ENCODE results near the gene ZNF431. TPM values are rescaled to one million over a fixed set of nuclear protein-coding genes. Genes with fewer than 3 reads are reported as not detected.

ZNF431 gene
- total RNA-seq, 1 experiment from 2014 or later, result 9.2 TPM

DNA sequence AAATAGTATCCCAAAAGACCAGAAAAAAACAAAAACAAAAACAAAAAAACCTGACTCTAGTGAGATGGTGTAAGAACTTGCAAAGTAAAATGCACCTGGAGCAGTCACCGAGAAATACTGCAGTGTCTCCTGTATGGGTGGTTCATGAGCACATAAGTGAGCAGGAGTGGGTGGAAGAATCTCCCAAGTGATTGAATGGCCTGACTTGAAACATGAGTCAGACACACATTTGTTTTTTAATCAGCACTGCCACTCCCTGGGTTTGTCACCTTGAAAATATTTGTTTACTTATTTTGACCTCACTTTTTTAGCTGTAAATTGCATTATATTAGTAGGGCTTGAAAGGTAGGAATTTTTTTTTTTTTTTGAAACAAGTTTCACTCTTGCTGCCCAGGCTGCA, 2.0 kb downstream of the ZNF431 start:
- no peak for DNase-seq
- intact Hi-C loops (cut with micrococcal nuclease), result no loop called here
- H3K9ac ChIP-seq (ENCODE audit: low read length), result no peak overlapping the region
- H3K9me3 ChIP-seq (ENCODE audit: low read length), result peaks cover 17% of the 10 kb centered on the region
- no peaks in the 10 kb centered on the region for H4K20me1 ChIP-seq (ENCODE audit: low read length)
- no peak overlapping the region for H3K4me2 ChIP-seq (ENCODE audit: low read length)
- TF ChIP-seq CTCF (conservative IDR thresholded peaks at IDR 0.05; ENCODE audit: low read depth, low read length) (no peak), EZH2 (IDR thresholded peaks at IDR 0.05; ENCODE audit: low read length, unreplicated experiment) (no peak), EZH2phosphoT487 (IDR thresholded peaks at IDR 0.05; ENCODE audit: borderline replicate concordance, low read length) (no peak)
- H3K27ac ChIP-seq (ENCODE audit: low read length), result no peak overlapping the region
- CTCF ChIA-PET, result no interaction called here
- H3K36me3 ChIP-seq (ENCODE audit: low read depth, low read length), result peaks cover 54% of the 10 kb centered on the region
- peaks cover 18% of the 10 kb centered on the region for H3K79me2 ChIP-seq (ENCODE audit: low read length)
- no peak for ATAC-seq
- BruUV-seq (replicated peaks), result no TSS peak
- no peak overlapping the region; the same call in 1 of the 2 replicates for H3K4me3 ChIP-seq (ENCODE audit: low read length)
- no peak overlapping the region for H2AFZ ChIP-seq (ENCODE audit: low read length)
- H3K4me1 ChIP-seq (ENCODE audit: insufficient read depth, low read length), result 0 out of 2 replicates have a peak, but pooled peaks cover 6% of the 10 kb centered on the region
- H3F3A ChIP-seq (ENCODE audit: low read length, unreplicated experiment), result no peaks in the 10 kb centered on the region
- POLR2A ChIA-PET (ENCODE audit: unreplicated experiment), result no interaction called here
- H3K27me3 ChIP-seq (ENCODE audit: low read length), result no peaks in the 10 kb centered on the region
- H3K9me2 ChIP-seq (replicated peaks; ENCODE audit: low read length), result no peaks in the 10 kb centered on the region

DNA sequence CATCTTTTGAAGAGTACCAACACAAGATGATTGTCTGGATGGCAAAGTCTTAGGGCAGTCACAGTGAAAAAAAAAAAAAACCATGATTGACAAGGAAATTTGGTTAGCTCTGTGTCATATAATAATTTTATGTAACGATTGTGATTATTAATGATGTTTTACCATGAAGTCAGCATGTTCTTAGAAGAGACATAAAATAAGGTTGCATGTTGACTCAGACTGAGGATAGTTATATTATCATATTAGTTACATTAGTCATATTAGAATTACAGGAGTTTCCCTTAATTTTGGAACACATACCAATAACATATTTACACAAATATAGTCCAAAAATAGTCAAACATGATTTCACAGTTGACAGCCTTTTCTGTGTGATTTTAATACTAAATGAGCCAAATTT, 5.7 kb downstream of the ZNF431 start:
- no TSS peak for BruUV-seq (replicated peaks)
- DNase-seq (no peak), ATAC-seq (no peak)
- Histone ChIP-seq H3K4me3 (ENCODE audit: low read length) (no peak overlapping the region), H3K4me2 (ENCODE audit: low read length) (no peak overlapping the region), H3F3A (ENCODE audit: low read length, unreplicated experiment) (no peaks in the 10 kb centered on the region), H3K9ac (ENCODE audit: low read length) (no peak overlapping the region), H3K36me3 (ENCODE audit: low read depth, low read length) (peaks cover 90% of the 10 kb centered on the region), H3K9me3 (ENCODE audit: low read length) (peaks cover 22% of the 10 kb centered on the region), H3K27ac (ENCODE audit: low read length) (no peak overlapping the region), H3K27me3 (ENCODE audit: low read length) (no peaks in the 10 kb centered on the region), H4K20me1 (ENCODE audit: low read length) (no peaks in the 10 kb centered on the region), H3K79me2 (ENCODE audit: low read length) (peaks cover 11% of the 10 kb centered on the region), H2AFZ (ENCODE audit: low read length) (no peak overlapping the region), H3K4me1 (ENCODE audit: insufficient read depth, low read length) (0 out of 2 replicates have a peak, but pooled peaks cover 5% of the 10 kb centered on the region), H3K9me2 (replicated peaks; ENCODE audit: low read length) (no peaks in the 10 kb centered on the region)
- ChIA-PET CTCF (no interaction called here), POLR2A (ENCODE audit: unreplicated experiment) (no interaction called here)
- TF ChIP-seq EZH2 (IDR thresholded peaks at IDR 0.05; ENCODE audit: low read length, unreplicated experiment) (no peak), EZH2phosphoT487 (IDR thresholded peaks at IDR 0.05; ENCODE audit: borderline replicate concordance, low read length) (no peak), CTCF (conservative IDR thresholded peaks at IDR 0.05; ENCODE audit: low read depth, low read length) (no peak)
- intact Hi-C loops (cut with micrococcal nuclease), result no loop called here

DNA sequence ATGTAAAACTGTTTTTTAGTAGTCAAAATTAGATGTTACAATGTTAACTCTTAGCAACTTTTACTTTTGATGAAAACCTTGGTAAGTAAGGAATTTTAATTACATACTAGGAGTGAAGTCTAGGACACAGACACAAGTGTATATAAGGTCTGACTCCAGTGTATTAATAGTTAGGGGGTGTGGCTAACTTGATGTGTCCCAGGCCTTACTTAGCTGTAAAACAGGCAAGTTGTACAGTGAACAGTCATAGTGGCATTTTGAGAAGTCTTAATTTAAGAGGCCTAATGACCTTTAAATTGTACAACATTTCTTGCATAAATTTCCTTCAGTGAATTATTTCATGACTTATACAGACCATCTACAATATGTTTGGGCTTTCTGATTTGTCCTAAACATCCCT, 6.8 kb downstream of the ZNF431 start:
- no peaks in the 10 kb centered on the region for H3K27me3 ChIP-seq (ENCODE audit: low read length)
- no peaks in the 10 kb centered on the region for H4K20me1 ChIP-seq (ENCODE audit: low read length)
- POLR2A ChIA-PET (ENCODE audit: unreplicated experiment), result no interaction called here
- no peaks in the 10 kb centered on the region for H3K4me1 ChIP-seq (ENCODE audit: insufficient read depth, low read length)
- no peak overlapping the region for H3K27ac ChIP-seq (ENCODE audit: low read length)
- H3F3A ChIP-seq (ENCODE audit: low read length, unreplicated experiment), result no peaks in the 10 kb centered on the region
- H3K4me3 ChIP-seq (ENCODE audit: low read length), result peak overlapping the region; percentile 18; the same call in 1 of the 2 replicates
- no peak overlapping the region for H2AFZ ChIP-seq (ENCODE audit: low read length)
- H3K9ac ChIP-seq (ENCODE audit: low read length), result no peak overlapping the region
- H3K36me3 ChIP-seq (ENCODE audit: low read depth, low read length), result peaks cover 94% of the 10 kb centered on the region
- no peak for ATAC-seq
- no peak overlapping the region for H3K4me2 ChIP-seq (ENCODE audit: low read length)
- no TSS peak for BruUV-seq (replicated peaks)
- no peaks in the 10 kb centered on the region for H3K9me2 ChIP-seq (replicated peaks; ENCODE audit: low read length)
- DNase-seq, result no peak
- TF ChIP-seq EZH2phosphoT487 (IDR thresholded peaks at IDR 0.05; ENCODE audit: borderline replicate concordance, low read length), result no peak
- no peak for TF ChIP-seq CTCF (conservative IDR thresholded peaks at IDR 0.05; ENCODE audit: low read depth, low read length)
- no peak for TF ChIP-seq EZH2 (IDR thresholded peaks at IDR 0.05; ENCODE audit: low read length, unreplicated experiment)
- peaks cover 25% of the 10 kb centered on the region for H3K9me3 ChIP-seq (ENCODE audit: low read length)
- intact Hi-C loops (cut with micrococcal nuclease), result no loop called here
- H3K79me2 ChIP-seq (ENCODE audit: low read length), result no peaks in the 10 kb centered on the region
- CTCF ChIA-PET, result no interaction called here

Data from PC-3 (cell line).